Muscle of leg (tissue), 11 donors: ENCODE measurements around the gene KDM2B. TPM values are rescaled to one million over a fixed set of nuclear protein-coding genes. Genes with fewer than 3 reads are reported as not detected.

Experiments
- DNase-seq: peaks from one replicate; pipeline ENCODE4 v3.0.0; 2013
- H3K27ac ChIP-seq: one replicate; pipeline ENCODE4 v1.5.1; 2013; ENCODE audit warnings: mild to moderate bottlenecking, low read length, control low read depth
- H3K27me3 ChIP-seq: one replicate; pipeline ENCODE4 v1.6.1; 2013; ENCODE audit warnings: low read length; ENCODE audit not compliant: control insufficient read depth, insufficient read depth
- H3K36me3 ChIP-seq: one replicate; pipeline ENCODE4 v1.6.1; 2013; ENCODE audit warnings: low read length; ENCODE audit not compliant: control insufficient read depth, insufficient read depth
- H3K4me1 ChIP-seq: one replicate; pipeline ENCODE4 v1.6.1; 2013; ENCODE audit warnings: low read length; ENCODE audit not compliant: control insufficient read depth, insufficient read depth
- H3K4me3 ChIP-seq: one replicate; pipeline ENCODE4 v1.5.1; 2013; ENCODE audit warnings: low read length, control low read depth
- H3K9me3 ChIP-seq: replicated peaks from 2 replicates; pipeline ENCODE4 v1.6.1; 2013; ENCODE audit warnings: low read depth, low read length; ENCODE audit not compliant: control insufficient read depth
- WGBS: methylation state at CpG from one replicate; pipeline ENCODE4 v1.1.5; 2013; ENCODE audit warnings: missing lambda C conversion rate; ENCODE audit not compliant: insufficient coverage; 5-methylcytosine and 5-hydroxymethylcytosine counted together
- polyA plus RNA-seq, 8 donors: library from polyadenylated mRNA; unstranded; fragments of 120-200 nt; gene quantifications; one replicate each; pipeline versions ENCODE4 v1.2.1 to v1.2.3, GENCODE V29; 2013; ENCODE audit warnings: inconsistent platforms in 1 of 8, low replicate concordance in 1 of 8; ENCODE audit not compliant: insufficient read length in 8 of 8, insufficient read depth in 1 of 8
- total RNA-seq: library from RNA; stranded (reverse); fragments of 120-200 nt; gene quantifications from one replicate; pipeline ENCODE4 v1.2.4, GENCODE V29; 2013

KDM2B gene
- total and polyA plus RNA-seq, 9 donors, result 15.3 to 27.3 (median 23.2) TPM

GRCh38 chr12:121537814-121538698 lies 42.8 kb downstream of the KDM2B start:
- Histone ChIP-seq H3K4me1 (peaks cover 39% of the 10 kb centered on the region), H3K27ac (peak overlapping the region; percentile 98), H3K27me3 (no peaks in the 10 kb centered on the region), H3K36me3 (peaks cover 5% of the 10 kb centered on the region), H3K9me3 (no peaks in the 10 kb centered on the region), H3K4me3 (peak overlapping the region; percentile 62)
- 2% methylated on average over 75 of the region's 83 CpGs for WGBS
- peak; percentile 49 for DNase-seq

GRCh38 chr12:121536899-121537813 lies 43.7 kb downstream of the KDM2B start:
- under 1% methylated on average over 72 of the region's 73 CpGs for WGBS
- Histone ChIP-seq H3K9me3 (no peaks in the 10 kb centered on the region), H3K4me1 (peaks cover 48% of the 10 kb centered on the region), H3K4me3 (peak overlapping the region; percentile 62), H3K36me3 (peaks cover 10% of the 10 kb centered on the region), H3K27me3 (no peaks in the 10 kb centered on the region), H3K27ac (peak overlapping the region; percentile 98)
- DNase-seq, result peak; percentile 91

- Histone ChIP-seq H3K27ac (peak overlapping the region; percentile 98), H3K27me3 (no peaks in the 10 kb centered on the region), H3K4me1 (peaks cover 49% of the 10 kb centered on the region), H3K9me3 (no peaks in the 10 kb centered on the region), H3K4me3 (peak overlapping the region; percentile 62), H3K36me3 (peaks cover 18% of the 10 kb centered on the region)
- DNase-seq, result peak; percentile 97
- 0% methylated on average over 25 of the region's 36 CpGs for WGBS
Measured at GRCh38 chr12:121536054-121536898, 44.5 kb downstream of the KDM2B start.

- Histone ChIP-seq H3K4me3 (peak overlapping the region; percentile 62), H3K27ac (peak overlapping the region; percentile 98)
Measured at GRCh38 chr12:121535150-121536053, 45.4 kb downstream of the KDM2B start.

GRCh38 chr12:121534495-121535148 lies 46.2 kb downstream of the KDM2B start:
- Histone ChIP-seq H3K27ac (no peak overlapping the region), H3K4me3 (no peak overlapping the region), H3K36me3 (peaks cover 24% of the 10 kb centered on the region), H3K9me3 (no peaks in the 10 kb centered on the region), H3K27me3 (no peaks in the 10 kb centered on the region), H3K4me1 (peaks cover 56% of the 10 kb centered on the region)
- DNase-seq, result no peak
- WGBS, result 86% methylated on average over 7 of the region's 14 CpGs

More at GRCh38 chr12:121535150-121536053, 45.4 kb downstream of the KDM2B start:
- DNase-seq, result peak; percentile 52
- H3K4me1 ChIP-seq, result peaks cover 56% of the 10 kb centered on the region
- 26% methylated on average over 9 of the region's 13 CpGs for WGBS
- H3K27me3 ChIP-seq, result no peaks in the 10 kb centered on the region
- peaks cover 24% of the 10 kb centered on the region for H3K36me3 ChIP-seq
- no peaks in the 10 kb centered on the region for H3K9me3 ChIP-seq

GRCh38 chr12:121533394-121534090 lies 47.3 kb downstream of the KDM2B start:
- no peak for DNase-seq
- Histone ChIP-seq H3K9me3 (no peaks in the 10 kb centered on the region), H3K4me3 (no peak overlapping the region), H3K4me1 (peaks cover 52% of the 10 kb centered on the region), H3K27me3 (no peaks in the 10 kb centered on the region), H3K36me3 (peaks cover 24% of the 10 kb centered on the region), H3K27ac (peak overlapping the region; percentile 9)
- 55% methylated on average over 7 of the region's 17 CpGs for WGBS

GRCh38 chr12:121532503-121533393 lies 48.1 kb downstream of the KDM2B start:
- no peaks in the 10 kb centered on the region for H3K9me3 ChIP-seq
- H3K27ac ChIP-seq, result peak overlapping the region; percentile 29
- peak; percentile 59 for DNase-seq
- WGBS, result 56% methylated on average over 13 of the region's 16 CpGs
- peaks cover 29% of the 10 kb centered on the region for H3K36me3 ChIP-seq
- H3K4me3 ChIP-seq, result no peak overlapping the region
- no peaks in the 10 kb centered on the region for H3K27me3 ChIP-seq
- peaks cover 47% of the 10 kb centered on the region for H3K4me1 ChIP-seq

- WGBS, result 67% methylated on average over 1 of the region's 1 CpG
- H3K27ac ChIP-seq, result no peak overlapping the region
Measured at GRCh38 chr12:121531356-121531750, 49.5 kb downstream of the KDM2B start.

More at GRCh38 chr12:121531356-121531750, 49.5 kb downstream of the KDM2B start:
- peaks cover 29% of the 10 kb centered on the region for H3K36me3 ChIP-seq
- peaks cover 37% of the 10 kb centered on the region for H3K4me1 ChIP-seq
- no peak for DNase-seq
- no peaks in the 10 kb centered on the region for H3K27me3 ChIP-seq
- H3K9me3 ChIP-seq, result no peaks in the 10 kb centered on the region
- H3K4me3 ChIP-seq, result no peak overlapping the region
